GDM1 (cell line): ENCODE measurements around the gene CCR4.
"Not testable (repeated sequence)": the region's sequence is repeated elsewhere in the genome, so short reads cannot be mapped to it uniquely, and the experiment has no call there.

Source experiments
- DNase-seq: peaks from one replicate; lab custom pipeline; 2025; lab: John Stamatoyannopoulos, UW

The CCR4 gene

DNA sequence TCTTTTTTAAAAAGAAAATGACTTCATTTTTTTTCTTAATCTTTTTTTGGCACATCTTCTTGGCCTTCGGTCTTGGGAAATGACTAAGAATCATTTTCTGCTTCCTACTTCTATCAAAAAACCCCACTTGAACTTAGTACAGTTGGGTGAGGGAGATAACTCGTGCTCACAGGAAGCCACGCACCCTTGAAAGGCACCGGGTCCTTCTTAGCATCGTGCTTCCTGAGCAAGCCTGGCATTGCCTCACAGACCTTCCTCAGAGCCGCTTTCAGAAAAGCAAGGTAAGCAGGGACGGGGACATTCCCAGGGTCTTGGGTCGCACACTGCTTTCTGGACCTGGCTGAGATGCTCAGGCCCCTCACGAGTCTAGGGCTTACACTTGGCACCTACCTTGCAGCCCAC lies at the start of gene CCR4:
Gene CCR4, plus strand, starts transcription at position 235 of the 402 bp plus-strand sequence. CDS start 1,779 bp downstream, outside the sequence.
- DNase-seq, result peak; percentile 52

- DNase-seq, result not testable (repeated sequence)
Measured at GRCh38 chr3:32902887-32903371, 48.5 kb upstream of the CCR4 start.

- DNase-seq, result no peak
Measured at GRCh38 chr3:32903953-32904352, 47.5 kb upstream of the CCR4 start.

DNA sequence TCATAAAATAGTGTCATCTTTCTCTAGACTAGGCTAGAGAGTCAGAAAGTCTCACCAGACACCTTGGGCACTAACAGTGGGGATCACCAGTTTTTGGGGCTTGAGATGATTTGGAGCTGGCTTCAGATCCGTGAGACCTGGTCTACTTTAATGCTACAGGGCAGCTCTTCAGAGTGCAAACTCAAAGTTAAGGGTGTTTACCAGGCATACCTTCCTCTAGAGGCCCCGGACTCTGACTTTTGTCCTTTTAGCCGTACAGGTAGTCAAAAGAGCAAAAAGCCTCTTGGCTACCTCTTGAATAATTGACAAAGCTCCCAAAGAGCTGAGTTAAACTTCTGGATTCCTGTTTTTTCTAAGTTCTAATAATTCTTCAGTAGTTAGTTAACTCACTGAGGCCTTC lies 41.4 kb upstream of the CCR4 start:
- no peak for DNase-seq

DNA sequence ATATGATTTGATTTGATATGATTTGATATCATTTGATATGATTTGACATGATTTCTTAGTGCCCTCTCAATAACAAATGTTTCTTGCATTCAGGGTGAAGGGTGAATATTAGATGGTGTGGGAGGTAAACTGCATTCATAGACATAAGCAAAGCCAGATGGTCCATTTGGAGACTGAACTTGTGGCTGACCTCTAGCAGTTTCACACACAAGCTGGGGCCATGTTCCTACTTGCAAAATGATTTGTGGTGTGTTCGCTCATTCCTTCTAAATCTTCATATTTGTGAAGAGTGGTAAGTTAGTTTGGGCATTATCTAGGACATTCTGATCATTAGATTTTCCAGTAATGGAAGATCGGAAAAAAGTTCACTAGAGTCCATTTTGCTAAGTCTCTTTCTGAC lies 40.5 kb upstream of the CCR4 start:
- DNase-seq, result no peak

DNA sequence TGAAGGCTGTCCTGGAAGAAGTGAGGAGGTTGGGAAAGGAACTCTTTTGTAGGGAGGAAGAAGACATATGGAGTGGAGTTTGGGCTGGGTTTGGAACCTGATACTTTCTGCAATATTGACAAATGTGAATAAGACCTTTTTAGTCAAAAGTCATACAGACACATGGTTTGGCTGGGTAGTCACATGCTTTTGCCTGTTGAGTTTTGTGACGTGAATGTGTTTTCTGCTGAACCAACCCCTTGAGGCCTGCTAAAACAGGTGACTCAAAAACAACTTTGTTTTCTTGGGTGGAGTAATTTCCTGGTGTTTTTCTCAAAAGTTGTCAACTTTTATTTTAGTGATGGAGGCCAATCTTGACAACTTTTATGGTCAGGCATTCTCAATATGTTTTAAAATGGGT lies 39.4 kb upstream of the CCR4 start:
- no peak for DNase-seq

- no peak for DNase-seq
Measured at GRCh38 chr3:32913790-32914446, 37.5 kb upstream of the CCR4 start.

DNA sequence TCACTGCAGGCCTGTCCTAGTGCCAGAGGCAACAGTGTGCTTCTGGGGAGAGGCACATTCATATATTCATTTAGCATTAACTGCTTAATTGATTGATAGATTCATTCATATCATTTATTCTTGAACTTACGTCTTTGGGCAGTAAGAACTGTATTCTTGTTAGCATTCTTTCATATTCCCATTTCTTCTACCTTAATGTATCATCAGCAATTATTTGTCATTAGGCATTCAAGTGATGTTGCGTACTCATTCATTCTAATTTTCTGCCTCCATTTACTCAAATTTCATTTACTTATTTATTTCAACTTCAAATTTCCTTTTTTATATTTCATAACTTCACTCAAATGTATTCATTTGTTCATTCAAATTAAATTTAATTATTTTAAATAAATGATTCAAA lies 31.5 kb upstream of the CCR4 start:
- no peak for DNase-seq

- DNase-seq, result no peak
Measured at GRCh38 chr3:32922078-32922477, 29.4 kb upstream of the CCR4 start.

DNA sequence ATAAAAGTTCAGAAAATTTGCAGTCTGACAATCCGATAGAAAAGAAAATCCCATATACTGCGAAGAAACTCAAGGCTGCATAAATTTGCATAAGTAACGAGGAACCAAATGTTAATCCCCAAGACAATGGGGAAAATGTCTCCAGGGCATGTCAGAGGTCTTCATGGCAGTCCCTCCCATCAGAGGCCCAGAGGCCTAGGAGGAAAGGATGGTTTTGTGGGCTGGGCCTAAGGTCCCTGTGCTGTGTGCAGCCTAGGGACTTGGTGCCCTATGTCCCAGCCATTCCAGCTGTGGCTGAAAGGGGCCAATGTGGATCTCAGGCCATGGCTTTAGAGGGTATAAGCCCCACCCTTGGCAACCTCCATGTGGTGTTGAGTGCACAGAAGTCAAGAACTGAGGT lies 21.3 kb upstream of the CCR4 start:
- no peak for DNase-seq

DNA sequence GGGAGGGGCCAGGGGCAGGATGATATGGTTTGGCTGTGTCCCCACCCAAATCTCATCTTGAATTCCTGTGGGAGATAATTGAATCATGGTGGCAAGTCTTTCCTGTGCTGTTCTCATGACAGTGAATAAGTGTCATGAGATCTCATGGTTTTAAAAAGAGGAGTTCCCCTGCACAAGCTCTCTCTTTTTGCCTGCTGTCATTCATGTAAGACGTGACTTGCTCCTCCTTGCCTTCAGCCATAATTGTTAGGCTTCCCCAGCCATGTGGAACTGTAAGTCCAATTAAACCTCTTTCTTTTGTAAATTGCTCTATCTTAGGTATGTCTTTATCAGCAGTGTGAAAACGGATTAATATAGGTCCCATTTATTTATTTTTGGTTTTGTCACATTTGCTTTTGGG lies 20.2 kb upstream of the CCR4 start:
- DNase-seq, result not testable (repeated sequence)

- peak; percentile 2 for DNase-seq
Measured at GRCh38 chr3:32934150-32934742, 17.2 kb upstream of the CCR4 start.

GRCh38 chr3:32937331-32937730 lies 14.1 kb upstream of the CCR4 start:
- DNase-seq, result no peak

DNA sequence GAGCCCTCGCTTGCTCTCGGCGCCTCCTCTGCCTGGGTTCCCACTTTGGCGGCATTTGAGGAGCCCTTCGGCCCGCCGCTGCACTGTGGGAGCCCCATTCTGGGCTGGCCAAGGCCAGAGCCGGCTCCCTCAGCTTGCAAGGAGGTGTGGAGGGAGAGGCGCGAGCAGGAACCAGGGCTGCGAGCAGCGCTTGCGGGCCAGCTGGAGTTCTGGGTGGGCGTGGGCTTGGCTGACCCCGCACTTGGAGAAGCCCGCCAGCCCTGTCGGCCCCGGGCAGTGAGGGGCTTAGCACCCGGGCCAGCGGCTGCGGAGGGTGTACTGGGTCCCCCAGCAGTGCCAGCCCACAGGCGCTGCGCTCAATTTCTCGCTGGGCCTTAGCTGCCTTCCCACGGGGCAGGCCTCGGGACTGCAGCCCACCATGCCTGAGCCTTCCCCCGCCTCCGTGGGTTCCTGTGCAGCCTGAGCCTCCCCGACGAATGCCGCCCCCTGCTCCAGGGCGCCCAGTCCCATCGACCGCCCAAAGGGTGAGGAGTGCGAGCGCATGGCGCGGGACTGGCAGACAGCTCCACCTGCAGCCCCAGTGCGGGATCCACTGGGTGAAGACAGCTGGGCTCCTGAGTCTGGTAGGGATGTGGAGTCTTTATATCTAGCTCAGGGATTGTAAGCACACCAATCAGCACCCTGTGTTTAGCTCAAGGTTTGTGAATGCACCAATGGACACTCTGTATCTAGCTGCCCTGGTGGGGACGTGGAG lies 11.7 kb upstream of the CCR4 start:
- DNase-seq, result not testable (repeated sequence)

DNA sequence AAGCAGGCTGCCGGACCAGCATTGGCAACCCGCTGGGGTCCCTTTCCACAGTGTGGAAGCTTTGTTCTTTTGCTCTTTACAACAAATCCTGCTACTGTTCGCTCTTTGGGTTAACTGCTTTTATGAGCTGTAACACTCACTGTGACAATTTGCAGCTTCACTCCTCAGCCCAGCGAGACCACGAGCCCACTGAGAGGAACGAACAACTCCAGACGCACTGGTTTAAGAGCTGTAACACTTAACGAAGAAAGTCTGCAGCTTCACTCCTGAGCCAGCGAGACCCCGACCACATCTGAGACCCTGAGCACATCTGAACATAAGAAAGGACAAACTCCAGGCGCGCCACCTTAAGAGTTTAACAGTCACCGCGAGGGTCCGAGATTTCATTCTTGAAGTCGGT lies 10.7 kb upstream of the CCR4 start:
- DNase-seq, result no peak

DNA sequence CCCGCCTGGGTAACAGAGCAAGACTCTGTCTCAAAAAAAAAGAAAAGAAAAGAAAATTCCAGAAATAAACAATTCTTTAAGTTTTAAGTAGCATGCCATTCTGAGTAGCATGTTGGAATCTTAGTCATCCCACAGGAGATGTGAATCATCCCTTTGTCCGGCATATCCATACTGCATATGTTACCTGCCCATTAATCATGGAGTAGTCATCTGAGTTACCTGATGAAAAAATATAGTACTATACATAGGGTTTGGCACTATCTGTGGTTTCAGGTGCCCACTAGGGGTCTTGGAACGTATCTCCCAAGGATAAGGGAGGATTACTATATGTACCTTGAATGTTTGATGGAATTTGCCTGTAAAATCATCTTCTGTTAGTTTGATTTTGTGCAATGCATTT lies 6.3 kb upstream of the CCR4 start:
- DNase-seq, result no peak

GRCh38 chr3:32945598-32945997 lies 5.8 kb upstream of the CCR4 start:
- not testable (repeated sequence) for DNase-seq

- no peak for DNase-seq
Measured at GRCh38 chr3:32946973-32947788, 4.3 kb upstream of the CCR4 start.

- DNase-seq, result peak; percentile 81
Measured at GRCh38 chr3:32947789-32948238, 3.6 kb upstream of the CCR4 start.

- DNase-seq, result no peak
Measured at GRCh38 chr3:32948625-32949445, 2.6 kb upstream of the CCR4 start.

GRCh38 chr3:32950516-32950915 lies 928 bp upstream of the CCR4 start:
- DNase-seq, result no peak
